RKO (cell line): Measurements from ENCODE around the gene TRIM41.
"Not testable (repeated sequence)": the region's sequence is repeated elsewhere in the genome, so short reads cannot be mapped to it uniquely, and the experiment has no call there.

ENCODE experiments used
- DNase-seq: peaks from one replicate; pipeline ENCODE4 v3.0.0-alpha.2; 2016; ENCODE audit warnings: low spot score

The TRIM41 gene

DNA sequence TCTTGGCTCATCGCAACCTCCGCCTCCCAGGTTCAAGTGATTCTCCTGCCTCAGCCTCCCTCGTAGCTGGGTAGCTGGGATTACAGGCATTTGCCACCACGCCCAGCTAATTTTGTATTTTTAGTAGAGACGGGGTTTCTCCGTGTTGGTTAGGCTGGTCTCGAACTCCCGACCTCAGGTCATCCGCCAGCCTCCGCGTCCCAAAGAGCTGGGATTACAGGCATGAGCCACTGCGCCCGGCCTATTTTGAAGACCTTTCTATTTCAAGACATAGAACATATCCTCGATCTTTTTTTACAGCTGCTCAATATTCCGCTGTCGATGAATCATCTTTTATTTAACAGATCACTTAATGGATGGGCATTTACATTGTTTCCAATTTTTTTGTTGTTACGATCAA is 12.4 kb upstream of the TRIM41 start:
- DNase-seq = not testable (repeated sequence)

DNA sequence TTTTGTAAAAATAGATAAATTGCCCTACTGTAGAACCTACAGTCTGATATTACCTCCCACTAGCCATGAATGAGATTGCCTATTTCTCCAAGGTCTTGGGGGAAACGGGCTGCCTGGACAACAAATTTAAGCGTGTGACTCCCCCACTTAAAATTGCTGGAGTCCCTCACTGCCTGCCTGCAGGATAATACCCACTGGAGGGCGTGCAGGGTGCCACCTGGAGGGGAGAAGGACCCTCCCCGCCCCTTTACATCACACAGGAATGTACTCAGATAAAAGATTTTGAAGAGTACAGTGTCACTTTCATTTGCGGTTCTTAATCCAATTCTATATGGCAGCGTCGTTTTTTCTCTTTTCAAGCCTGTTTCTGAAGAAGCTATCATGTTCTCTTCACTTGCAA is 11.9 kb upstream of the TRIM41 start:
- DNase-seq = no peak

DNA sequence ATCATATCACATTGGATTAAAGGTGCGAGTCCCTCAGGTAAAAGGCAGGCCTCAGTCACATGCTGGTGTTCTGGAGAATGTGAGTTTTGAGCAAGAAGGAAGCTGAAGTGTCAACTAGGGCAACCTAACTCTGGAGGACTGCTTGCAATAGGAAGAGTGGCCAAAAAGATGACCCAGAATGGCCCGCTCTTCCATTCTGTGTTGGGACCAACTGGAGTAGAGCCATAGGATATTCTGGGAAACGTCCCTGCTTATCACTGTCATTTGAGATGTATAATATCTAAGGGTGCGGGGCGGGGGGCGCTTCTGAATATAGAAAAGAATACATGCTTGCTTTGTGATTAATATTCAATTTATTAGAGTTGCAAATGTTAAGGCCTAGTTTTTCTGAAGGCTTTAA is 11.0 kb upstream of the TRIM41 start:
- DNase-seq = no peak

DNA sequence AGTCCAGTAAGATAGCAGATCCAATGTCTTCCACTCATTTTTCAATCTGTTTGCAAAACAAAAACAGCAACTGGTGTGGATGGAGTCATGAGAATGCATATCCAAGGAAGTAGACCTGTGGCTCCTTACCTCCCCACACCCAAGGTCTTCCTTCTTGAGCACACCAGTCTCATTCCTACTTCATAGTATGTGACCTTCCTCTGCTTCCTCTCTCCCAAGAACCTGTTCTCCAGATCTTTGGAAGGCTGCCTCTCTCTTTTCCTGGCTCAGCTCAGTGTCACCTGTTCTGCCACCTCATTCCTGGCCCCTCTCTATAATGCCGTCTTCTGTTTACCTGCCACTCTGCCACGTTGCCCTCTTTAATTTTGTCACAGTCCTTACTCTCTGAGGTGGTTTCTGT is 10.1 kb upstream of the TRIM41 start:
- DNase-seq = no peak

DNA sequence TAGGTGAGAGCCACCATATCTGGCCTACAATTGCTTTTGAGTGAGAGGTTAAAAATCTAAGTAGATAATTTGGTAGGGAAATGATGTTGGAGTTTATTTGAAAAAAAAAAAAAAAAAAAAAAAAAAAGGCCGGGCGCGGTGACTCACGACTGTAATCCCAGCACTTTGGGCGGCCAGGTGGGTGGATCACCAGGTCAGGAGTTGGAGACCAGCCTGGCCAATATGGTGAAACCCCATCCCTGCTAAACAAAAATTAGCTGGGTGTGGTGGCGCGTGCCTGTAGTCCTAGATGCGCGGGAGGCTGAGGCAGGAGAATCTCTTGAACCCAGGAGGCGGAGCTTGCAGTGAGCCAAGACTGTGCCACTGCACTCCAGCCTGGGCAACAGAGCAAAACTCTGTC is 8.8 kb upstream of the TRIM41 start:
- DNase-seq = not testable (repeated sequence)

DNA sequence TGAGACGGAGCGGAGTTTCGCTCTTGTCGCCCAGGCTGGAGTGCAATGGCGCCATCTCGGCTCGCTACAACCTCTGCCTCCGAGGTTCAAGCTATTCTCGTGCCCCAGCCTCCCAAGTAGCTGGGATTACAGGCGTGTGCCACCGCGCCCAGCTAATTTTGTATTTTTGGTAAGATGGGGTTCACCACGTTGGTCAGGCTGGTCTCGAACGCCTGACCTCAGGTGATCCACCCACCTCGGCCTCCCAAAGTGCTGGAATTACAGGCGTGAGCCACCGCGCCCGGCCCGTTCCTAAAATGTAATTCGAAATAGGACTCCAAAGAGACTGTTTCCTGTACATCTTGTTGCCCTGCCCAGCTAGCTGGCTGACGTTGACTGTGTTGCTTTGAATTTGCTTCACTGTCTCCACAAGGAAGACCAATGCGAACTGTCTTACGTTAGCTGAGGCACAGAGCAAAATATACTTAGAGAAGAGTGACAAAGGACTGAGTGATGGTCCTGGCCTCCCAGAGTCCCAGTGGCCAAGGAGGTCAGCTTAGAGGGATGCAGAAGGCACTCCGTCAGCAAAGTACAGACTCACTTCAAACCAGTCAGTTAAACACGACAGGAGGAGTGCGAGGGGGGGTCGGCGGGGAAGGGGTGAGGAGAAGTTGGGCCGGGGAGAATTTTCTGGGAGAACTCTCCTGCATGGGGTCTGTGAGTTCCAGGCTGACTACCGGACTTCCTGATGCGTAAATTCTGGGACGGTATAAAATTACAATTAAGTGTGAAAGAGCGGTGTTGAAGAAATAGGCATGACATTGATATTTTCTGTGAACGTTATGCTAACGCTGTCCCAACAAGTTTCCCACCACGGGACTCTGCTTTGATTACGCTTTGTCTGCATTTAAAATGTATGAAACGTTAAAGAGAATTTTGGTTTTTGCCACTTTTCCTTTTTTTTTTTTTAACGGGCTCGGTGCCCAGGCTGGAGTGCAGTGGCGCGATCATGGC is 6.8 kb upstream of the TRIM41 start:
- DNase-seq = no peak

DNA sequence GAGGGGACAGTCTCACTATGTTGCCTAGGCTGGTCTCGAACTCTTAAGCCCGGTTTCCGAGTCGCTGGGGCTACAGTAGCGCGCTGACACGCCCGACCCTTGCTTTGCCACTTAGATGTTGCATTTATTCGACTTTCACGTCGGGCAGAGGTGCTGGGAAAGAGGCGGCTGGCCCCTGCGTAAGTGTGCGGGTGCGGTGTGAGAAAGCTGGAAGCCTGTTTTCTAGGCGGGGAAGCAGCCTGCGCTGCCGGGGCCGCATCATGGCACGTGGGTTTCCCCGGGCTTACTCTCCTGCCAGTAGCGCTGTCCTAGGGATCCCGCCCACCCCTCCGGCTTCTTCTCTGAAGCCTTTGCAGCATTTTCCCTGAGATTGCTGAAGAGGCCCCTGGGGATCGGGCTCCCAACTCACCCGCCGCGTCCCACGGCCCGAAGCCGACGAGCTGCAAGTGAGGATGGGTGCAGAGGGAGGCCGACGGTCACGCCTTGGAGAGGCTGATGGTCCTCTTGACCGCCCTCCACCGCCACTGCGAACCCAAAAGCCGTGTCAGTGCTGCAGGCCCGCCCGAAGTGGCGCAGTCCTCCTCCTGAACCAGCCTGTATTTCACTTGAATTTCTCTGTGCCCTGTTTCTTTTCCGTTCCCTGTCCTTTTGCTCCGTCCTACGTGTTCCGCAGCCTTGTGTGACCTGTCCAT is 5.8 kb upstream of the TRIM41 start:
- DNase-seq = no peak

DNA sequence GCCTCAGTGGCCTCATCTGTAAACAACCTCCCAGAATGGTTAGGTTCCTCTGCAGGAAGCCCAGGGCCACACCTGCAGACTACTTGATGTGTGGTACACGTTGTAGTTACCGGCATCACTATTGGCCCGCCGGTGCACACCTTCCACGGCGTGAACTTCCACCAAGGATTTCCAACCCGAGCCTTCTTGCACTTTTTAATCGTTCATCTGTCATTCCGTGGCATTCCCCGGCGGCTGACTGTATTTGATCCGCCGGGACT is 5.3 kb upstream of the TRIM41 start:
- no peak for DNase-seq

DNA sequence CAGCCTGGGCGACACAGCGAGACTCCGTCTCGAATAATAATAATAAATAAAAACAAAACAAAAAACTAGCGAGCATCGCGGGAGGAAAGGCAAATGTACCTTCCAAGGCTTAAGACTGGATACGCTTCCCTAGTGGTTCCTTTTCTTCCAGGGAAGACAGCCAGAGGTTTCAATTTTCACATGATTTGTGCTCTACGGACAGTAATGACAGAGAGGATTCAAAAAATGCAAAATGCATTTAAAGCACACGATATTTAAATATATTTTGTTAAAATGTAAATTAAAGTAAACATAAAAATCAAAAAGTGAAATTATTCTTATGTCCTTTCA is 4.3 kb upstream of the TRIM41 start:
- DNase-seq = peak; percentile 76

GRCh38 chr5:181219262-181220177 is 3.6 kb upstream of the TRIM41 start:
- DNase-seq = no peak

- DNase-seq = no peak
Observed at GRCh38 chr5:181220178-181220515, 2.9 kb upstream of the TRIM41 start.

- no peak for DNase-seq
Observed at GRCh38 chr5:181221105-181221791, 1.8 kb upstream of the TRIM41 start.

- peak; percentile 94 for DNase-seq
Observed at GRCh38 chr5:181221792-181222629, 1.1 kb upstream of the TRIM41 start.

- DNase-seq = peak; percentile 77
Observed at GRCh38 chr5:181222630-181223057, 437 bp upstream of the TRIM41 start.

- DNase-seq = no peak
Observed at GRCh38 chr5:181223729-181224389, 778 bp downstream of the TRIM41 start.

DNA sequence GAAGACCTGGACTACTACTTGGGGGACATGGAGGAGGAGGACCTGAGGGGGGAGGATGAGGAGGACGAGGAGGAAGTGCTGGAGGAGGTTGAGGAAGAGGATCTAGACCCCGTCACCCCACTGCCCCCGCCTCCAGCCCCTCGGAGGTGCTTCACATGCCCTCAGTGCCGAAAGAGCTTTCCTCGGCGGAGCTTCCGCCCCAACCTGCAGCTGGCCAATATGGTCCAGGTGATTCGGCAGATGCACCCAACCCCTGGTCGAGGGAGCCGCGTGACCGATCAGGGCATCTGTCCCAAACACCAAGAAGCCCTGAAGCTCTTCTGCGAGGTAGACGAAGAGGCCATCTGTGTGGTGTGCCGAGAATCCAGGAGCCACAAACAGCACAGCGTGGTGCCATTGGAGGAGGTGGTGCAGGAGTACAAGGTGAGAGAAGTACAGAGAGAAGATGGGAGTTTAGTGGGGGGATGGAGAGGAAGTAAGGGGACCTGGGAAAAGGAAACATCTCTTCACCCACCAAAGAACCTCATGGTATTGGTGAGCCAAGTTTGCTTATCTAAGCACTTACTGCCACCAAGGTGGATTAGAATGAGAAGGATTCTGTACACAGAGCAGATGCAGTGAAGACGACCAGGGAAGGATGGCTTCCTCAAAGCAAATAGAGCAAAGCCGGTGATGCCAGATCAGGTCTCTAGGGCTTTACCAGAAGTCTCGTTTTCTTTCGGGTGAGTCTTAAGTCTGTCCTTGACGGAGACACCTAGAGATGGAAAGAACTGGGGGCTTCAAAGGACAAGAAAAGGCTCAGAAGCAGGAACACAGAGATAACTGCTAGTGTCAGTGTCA is 1.5 kb downstream of the TRIM41 start:
- DNase-seq = no peak

DNA sequence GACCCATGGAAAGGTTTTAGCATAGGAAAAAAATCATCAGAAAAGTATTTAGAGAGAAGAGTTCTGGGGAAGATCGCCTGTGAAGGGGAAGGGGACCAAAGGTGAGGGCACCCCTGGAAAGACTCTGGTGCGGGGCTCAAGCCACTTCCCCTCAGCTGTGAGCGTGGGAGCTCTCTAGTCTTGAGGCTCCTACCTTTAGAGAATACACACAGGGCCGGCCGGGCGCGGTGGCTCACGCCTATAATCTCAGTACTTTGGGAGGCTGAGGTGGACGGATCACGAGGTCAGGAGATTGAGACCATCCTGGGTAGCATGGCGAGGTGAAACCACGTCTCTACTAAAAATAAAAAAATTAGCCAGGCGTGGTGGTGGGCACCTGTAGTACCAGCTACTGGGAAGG is 6.9 kb downstream of the TRIM41 start:
- no peak for DNase-seq

GRCh38 chr5:181230551-181230950 is 7.5 kb downstream of the TRIM41 start:
- DNase-seq = no peak

DNA sequence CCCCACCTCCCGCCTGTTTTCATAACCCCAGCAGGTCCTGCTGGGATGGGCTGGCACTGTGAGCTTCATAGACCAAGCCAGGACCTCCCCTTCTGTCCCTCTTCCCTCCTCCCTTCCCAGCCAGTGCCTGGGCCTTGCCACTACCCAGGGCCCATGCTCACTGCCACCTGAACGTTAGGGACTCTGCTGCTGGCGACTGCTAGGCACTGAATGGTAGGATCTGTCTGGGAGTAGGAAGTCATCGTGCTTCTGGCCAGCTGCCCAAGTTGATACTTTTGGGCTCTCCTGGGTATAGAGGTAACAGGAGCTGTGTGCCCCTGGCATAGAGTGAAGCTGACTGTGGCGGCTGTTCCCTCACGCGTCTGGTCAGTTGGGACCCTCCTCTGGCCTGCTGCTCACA is 8.4 kb downstream of the TRIM41 start:
- no peak for DNase-seq

- no peak for DNase-seq
Observed at GRCh38 chr5:181232593-181232992, 9.5 kb downstream of the TRIM41 start.
